GM10248 (cell line): ENCODE data around the gene KIRREL3.

Experiments
- CTCF ChIA-PET: fragments of 300-600 bp; sonication (Branson Sonifier 250); formaldehyde crosslinking; extraction: SDS; loops from one replicate; lab custom pipeline; 2021; ENCODE audit warnings: antibody characterized with exemption; lab: Yijun Ruan, JAX
- POLR2A ChIA-PET: fragments of 350-650 bp; sonication (Branson Sonifier 250); formaldehyde crosslinking; extraction: SDS; loops from one replicate; lab custom pipeline; 2020; ENCODE audit warnings: antibody characterized with exemption; lab: Yijun Ruan, JAX
- DNase-seq: peaks from one replicate; pipeline ENCODE4 v3.0.0; 2012; ENCODE audit errors: extremely low spot score
- CTCF ChIP-seq: IDR thresholded peaks from 2 replicates; pipeline ENCODE4 v1.5.1; 2012; ENCODE audit warnings: mild to moderate bottlenecking, low read depth; ENCODE audit errors: extremely low read depth, missing control alignments, control extremely low read depth

The KIRREL3 gene

GRCh38 chr11:126862664-126863243 is 137.8 kb downstream of the KIRREL3 start:
- no peak for TF ChIP-seq CTCF
- DNase-seq, result no peak
- ChIA-PET POLR2A (no interaction called here), CTCF (no interaction called here)

- no peak for DNase-seq
- no peak for TF ChIP-seq CTCF
- CTCF ChIA-PET, result no interaction called here
- POLR2A ChIA-PET, result interaction anchor here (0.6 kb wide), 1 partner anchor 19 kb away, joined by 3 read pairs; no protein-coding TSS in a partner anchor
Observed at GRCh38 chr11:126861796-126862459, 138.6 kb downstream of the KIRREL3 start.

- POLR2A ChIA-PET, result no interaction called here
- no peak for DNase-seq
- TF ChIP-seq CTCF, result no peak
- CTCF ChIA-PET, result no interaction called here
Observed at GRCh38 chr11:126857860-126858808, 142.4 kb downstream of the KIRREL3 start.

DNA sequence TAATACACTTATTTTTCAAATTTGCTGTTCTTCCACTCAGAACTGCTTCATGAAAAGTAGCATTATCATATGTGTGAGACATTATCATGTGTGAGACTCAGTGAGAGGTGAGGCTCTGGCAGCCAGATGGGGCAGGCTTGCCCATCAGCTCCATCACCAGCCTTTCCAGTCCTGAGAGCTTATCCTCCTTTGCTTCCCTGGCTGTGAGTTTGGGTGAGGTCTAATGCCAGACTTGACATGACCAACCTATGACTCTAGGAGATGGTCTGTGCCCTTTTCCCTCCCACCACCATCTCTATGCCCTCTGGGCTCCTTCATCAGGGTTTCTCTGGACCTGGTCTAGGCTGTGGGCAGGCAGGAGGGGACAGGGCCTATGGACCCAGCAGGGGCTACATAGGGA is 145.0 kb downstream of the KIRREL3 start:
- TF ChIP-seq CTCF, result no peak
- ChIA-PET POLR2A (no interaction called here), CTCF (no interaction called here)

GRCh38 chr11:126853732-126854131 is 146.8 kb downstream of the KIRREL3 start:
- no peak for DNase-seq
- ChIA-PET CTCF (interaction anchor here (1.7 kb wide), 1 partner anchor 137 kb away, joined by 4 read pairs; no protein-coding TSS in a partner anchor), POLR2A (no interaction called here)
- TF ChIP-seq CTCF, result no peak

More for the DNA sequence above, 145.0 kb downstream of the KIRREL3 start:
- DNase-seq, result no peak

DNA sequence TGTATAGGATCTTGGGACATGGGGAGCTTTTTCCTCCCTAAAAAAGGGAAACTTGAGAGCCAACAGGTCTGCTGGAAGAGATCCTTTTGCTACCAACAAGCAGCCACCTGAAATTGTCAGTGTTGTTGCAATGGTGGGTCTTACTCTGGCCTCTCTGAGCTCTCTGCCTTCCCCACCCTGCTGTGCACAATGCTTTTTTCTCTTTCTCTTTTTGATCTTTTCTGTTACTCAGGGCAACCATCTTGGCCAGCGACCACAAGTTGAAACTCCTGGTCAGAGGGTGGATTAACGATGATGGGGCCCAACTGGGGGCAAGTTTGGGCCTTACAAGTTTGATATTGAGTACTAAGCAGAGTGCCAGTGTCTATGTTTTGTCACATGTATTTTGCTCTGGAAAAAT is 155.8 kb downstream of the KIRREL3 start:
- no peak for DNase-seq
- TF ChIP-seq CTCF, result no peak
- ChIA-PET CTCF (no interaction called here), POLR2A (no interaction called here)
